T1000 (cell line): ENCODE measurements around the gene HERPUD1.

ENCODE experiments used
- DNase-seq: peaks from one replicate; lab custom pipeline; 2025; ENCODE audit warnings: mixed read lengths; lab: John Stamatoyannopoulos, UW

The HERPUD1 gene

GRCh38 chr16:56910654-56911539 is 21.0 kb upstream of the HERPUD1 start:
- no peak for DNase-seq

- DNase-seq = no peak
Measured at GRCh38 chr16:56911771-56912571, 20.0 kb upstream of the HERPUD1 start.

- no peak for DNase-seq
Measured at GRCh38 chr16:56912746-56913708, 18.9 kb upstream of the HERPUD1 start.

- DNase-seq = no peak
Measured at GRCh38 chr16:56914896-56915295, 17.0 kb upstream of the HERPUD1 start.

DNA sequence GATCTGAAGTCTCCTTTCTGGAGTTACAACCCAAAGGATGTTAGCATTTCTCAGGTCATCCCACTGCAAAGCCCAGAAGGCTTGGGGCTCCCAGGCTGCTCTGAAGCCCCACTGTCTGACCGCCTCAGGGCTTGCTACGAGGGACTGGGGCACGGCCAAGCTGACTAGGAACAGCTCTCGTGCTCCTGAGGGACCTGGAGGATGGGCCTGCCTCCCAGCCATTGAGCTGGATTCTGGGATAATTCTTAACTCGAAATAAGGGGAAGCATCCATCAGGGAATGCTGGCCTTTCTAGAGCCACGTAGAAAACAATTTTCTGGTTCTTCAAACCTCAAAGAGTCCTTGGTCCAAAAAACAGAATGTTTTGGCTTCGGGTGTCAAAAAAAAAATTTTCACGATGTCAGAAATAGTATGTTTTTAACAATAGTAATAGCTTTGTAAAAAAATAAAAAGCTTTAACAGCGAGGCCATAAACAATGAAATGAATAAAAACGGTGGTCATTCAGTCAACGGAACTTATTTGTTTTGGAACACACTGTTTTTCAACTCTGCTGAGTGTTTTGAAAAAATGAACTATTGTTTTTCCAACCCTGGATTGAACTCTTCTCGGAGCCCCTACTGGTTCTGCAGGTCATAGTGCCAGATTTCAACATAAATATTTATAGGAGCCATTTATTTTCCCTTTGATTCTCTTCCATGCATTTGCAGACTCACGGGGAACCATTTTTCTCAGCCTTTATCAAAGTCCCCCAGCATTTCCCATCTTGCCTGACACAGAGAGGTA is 16.4 kb upstream of the HERPUD1 start:
- no peak for DNase-seq

GRCh38 chr16:56916571-56917403 is 15.2 kb upstream of the HERPUD1 start:
- DNase-seq = no peak

DNA sequence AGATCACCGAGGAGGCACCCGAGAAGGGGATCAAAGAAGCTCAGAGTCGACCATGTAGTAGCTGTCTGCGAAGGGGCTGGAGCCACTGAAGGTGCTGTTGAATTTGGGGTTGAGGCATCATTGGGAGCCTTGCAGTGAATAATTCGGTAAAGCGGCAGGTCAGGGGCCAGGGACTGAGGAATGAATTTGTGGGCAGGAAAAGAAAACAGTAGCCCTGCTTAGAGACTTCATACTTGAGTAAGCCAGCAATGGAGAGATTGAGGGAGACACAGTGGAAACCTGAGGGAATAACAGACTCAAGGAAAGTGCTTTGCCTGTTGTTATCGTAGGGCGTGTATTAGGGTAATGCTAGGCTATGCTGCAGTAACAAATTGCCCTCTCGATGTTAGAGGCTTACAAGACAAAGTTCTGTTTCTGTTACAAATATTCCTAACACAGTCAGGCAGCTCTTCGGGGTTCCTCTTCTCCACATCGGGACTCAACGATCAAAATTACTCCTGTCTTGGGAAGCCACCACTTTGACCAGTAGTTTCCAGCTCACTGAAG is 13.4 kb upstream of the HERPUD1 start:
- DNase-seq = no peak

DNA sequence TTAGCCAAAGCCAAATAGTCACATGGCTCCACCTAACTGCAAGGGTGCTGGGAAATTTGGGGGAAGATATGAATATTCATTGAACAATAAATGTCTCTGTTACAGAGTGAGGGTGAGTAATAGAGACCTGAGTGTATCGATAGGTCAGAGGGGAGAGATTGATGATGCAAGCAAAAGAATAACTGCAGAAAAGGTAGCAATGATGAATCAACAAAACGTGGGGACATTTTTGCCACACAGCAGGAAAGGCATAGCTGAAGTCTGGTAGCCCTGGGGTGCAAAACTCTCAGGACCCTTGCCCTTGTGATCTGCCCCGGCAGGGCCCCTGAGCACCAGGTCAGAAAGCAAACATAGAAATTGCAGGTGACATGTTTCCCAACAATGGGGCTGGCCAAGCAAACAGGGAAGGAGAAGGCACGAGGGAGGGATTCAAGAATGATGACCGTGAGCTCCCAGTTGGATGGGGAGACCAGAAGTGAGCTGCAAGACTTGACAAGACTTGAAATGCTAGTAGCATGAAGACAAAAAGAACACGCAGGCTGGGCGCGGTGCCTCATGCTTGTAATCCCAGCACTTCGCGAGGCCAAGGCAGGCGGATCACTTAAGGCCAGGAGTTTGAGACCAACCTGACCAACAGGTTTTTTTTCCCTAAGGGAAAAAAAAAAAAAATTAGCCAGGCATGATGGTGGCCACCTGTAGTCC is 12.7 kb upstream of the HERPUD1 start:
- DNase-seq = no peak

- no peak for DNase-seq
Measured at GRCh38 chr16:56921571-56921970, 10.4 kb upstream of the HERPUD1 start.

- DNase-seq = no peak
Measured at GRCh38 chr16:56923481-56924091, 8.4 kb upstream of the HERPUD1 start.

GRCh38 chr16:56927471-56927870 is 4.5 kb upstream of the HERPUD1 start:
- DNase-seq = no peak

DNA sequence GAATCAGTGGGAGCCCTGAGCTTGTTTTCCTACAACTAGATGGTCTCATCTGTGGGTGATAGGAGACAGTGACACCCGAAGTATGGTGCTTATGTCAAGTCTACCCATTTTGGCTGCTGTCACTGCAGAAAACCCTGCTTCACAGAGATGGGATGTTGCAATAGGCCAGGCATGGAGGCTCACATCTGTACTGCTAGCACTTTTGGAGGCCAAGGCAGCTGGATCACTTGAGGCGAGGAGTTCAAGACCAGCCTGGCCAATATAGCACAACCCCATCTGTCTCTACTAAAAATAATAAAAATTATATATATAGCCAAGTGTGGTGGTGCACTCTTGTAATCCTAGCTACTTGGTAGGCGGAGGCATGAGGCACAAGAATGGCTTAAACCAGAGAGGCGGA is 2.3 kb upstream of the HERPUD1 start:
- DNase-seq = no peak

- no peak for DNase-seq
Measured at GRCh38 chr16:56930486-56931270, 1.3 kb upstream of the HERPUD1 start.

- no peak for DNase-seq
Measured at GRCh38 chr16:56931271-56931891, 561 bp upstream of the HERPUD1 start.

GRCh38 chr16:56932721-56933619 is 1.0 kb downstream of the HERPUD1 start:
- DNase-seq = no peak

GRCh38 chr16:56933828-56934598 is 2.1 kb downstream of the HERPUD1 start:
- no peak for DNase-seq
